K562 (cell line): Measurements from ENCODE around the gene MYLIP. TPM values are rescaled to one million over a fixed set of nuclear protein-coding genes. Genes with fewer than 3 reads are reported as not detected.
A peak's percentile ranks its signal among the peaks of the same experiment; 100 is the strongest.

ENCODE experiments used
- ETS2 ChIP-seq: IDR thresholded peaks from 2 replicates; pipeline ENCODE4 v1.6.1; 2016; ENCODE audit warnings: borderline replicate concordance, missing genetic modification characterization, mild to moderate bottlenecking, moderate library complexity, missing compliant biosample characterization; ENCODE audit not compliant: poor library complexity, severe bottlenecking
- GMEB1 ChIP-seq: fragments of 250-450 bp; sonication (Bioruptor Pico); IDR thresholded peaks from 2 replicates; pipeline ENCODE4 v1.4.0; 2020; ENCODE audit warnings: mild to moderate bottlenecking
- HDAC8 ChIP-seq: fragments of 450-650 bp; IDR thresholded peaks from 2 replicates; pipeline ENCODE4 v1.6.1; 2016; ENCODE audit warnings: mild to moderate bottlenecking, missing genetic modification characterization, moderate library complexity, missing compliant biosample characterization
- HNRNPUL1 ChIP-seq: fragments of 200-400 bp; formaldehyde crosslinking; IDR thresholded peaks from 2 replicates; pipeline ENCODE4 v1.6.1; 2017; ENCODE audit warnings: low read length
- ILF3 ChIP-seq: fragments of 450-650 bp; IDR thresholded peaks from 2 replicates; pipeline ENCODE4 v1.6.1; 2018; ENCODE audit warnings: antibody characterized with exemption, mild to moderate bottlenecking, moderate library complexity, borderline replicate concordance
- NFIX ChIP-seq: fragments of 250-450 bp; sonication (Bioruptor Pico); IDR thresholded peaks from 2 replicates; pipeline ENCODE4 v1.4.0; 2020; ENCODE audit warnings: low read depth, mild to moderate bottlenecking, moderate library complexity
- POU5F1 ChIP-seq: fragments of 150-350 bp; IDR thresholded peaks from 2 replicates; pipeline ENCODE4 v1.6.1; 2014; ENCODE audit warnings: borderline replicate concordance, low read length, low read depth, mild to moderate bottlenecking; ENCODE audit not compliant: partially characterized antibody
- PTBP1 ChIP-seq: fragments of 200-400 bp; formaldehyde crosslinking; IDR thresholded peaks from 2 replicates; pipeline ENCODE4 v1.6.1; 2017; ENCODE audit warnings: low read depth, low read length
- RBM15 ChIP-seq: fragments of 200-400 bp; formaldehyde crosslinking; IDR thresholded peaks from 2 replicates; pipeline ENCODE4 v1.6.1; 2018; ENCODE audit warnings: mild to moderate bottlenecking, low read length, moderate library complexity; ENCODE audit not compliant: insufficient read depth
- RCOR1 ChIP-seq, 2 experiments: IDR thresholded peaks; 2 replicates each; pipeline ENCODE4 v1.6.1; 2012; ENCODE audit warnings: low read depth in 2 of 2, low read length in 2 of 2, borderline replicate concordance in 1 of 2, improper control_type of control experiment in 1 of 2
- SNRNP70 ChIP-seq: fragments of 200-400 bp; formaldehyde crosslinking; optimal IDR thresholded peaks from 2 replicates; pipeline ENCODE3; 2017; ENCODE audit warnings: low read depth, low read length
- TCF3 ChIP-seq: sonication (generic); formaldehyde crosslinking; IDR thresholded peaks from 2 replicates; pipeline ENCODE4 v1.4.0; 2020; ENCODE audit warnings: mild to moderate bottlenecking, missing genetic modification reagents
- ZNF121 ChIP-seq: sonication (generic); formaldehyde crosslinking; conservative IDR thresholded peaks from 2 replicates; pipeline ENCODE4 v1.8.0; 2022; ENCODE audit warnings: missing genetic modification reagents
- ZNF140 ChIP-seq: fragments of 250-450 bp; sonication (Bioruptor Pico); IDR thresholded peaks from 2 replicates; pipeline ENCODE4 v1.8.0; 2021; ENCODE audit warnings: moderate library complexity, mild to moderate bottlenecking, inconsistent platforms
- ZNF644 ChIP-seq: fragments of 200-800 bp; sonication (Bioruptor generic); IDR thresholded peaks from 2 replicates; pipeline ENCODE4 v1.6.1; 2016; ENCODE audit warnings: low read depth, missing genetic modification characterization, missing compliant biosample characterization
- ZNF778 ChIP-seq: fragments of 450-650 bp; formaldehyde crosslinking; IDR thresholded peaks from 2 replicates; pipeline ENCODE4 v1.4.0; 2020; ENCODE audit warnings: mild to moderate bottlenecking, moderate library complexity
- polyA plus RNA-seq, 8 experiments: library from polyadenylated mRNA; depleted of rRNA in 4 of 8; stranded (reverse) in 5 of 8; unstranded in 3 of 8; fragments of >200 nt; fragmentation: Nextera tagmentation in 2 of 8; fragmentation: Illumina TruSeq in 1 of 8; extraction: Ambion mirVana in 2 of 8; extraction: Trizol in 1 of 8; gene quantifications; 2 replicates each; pipeline versions ENCODE4 v1.2.1 to v1.2.3, GENCODE V29; 2011 to 2014; ENCODE audit warnings: inconsistent platforms in 1 of 8, missing spikeins in 1 of 8
- total RNA-seq, 7 experiments: library from RNA; depleted of rRNA in 6 of 7; stranded (reverse); fragments of >200 nt in 6 of 7; fragmentation: Illumina TruSeq in 2 of 7; extraction: Trizol in 2 of 7; gene quantifications; 2 replicates each; pipeline versions ENCODE4 v1.2.1 to v1.2.3, GENCODE V29; 2011 to 2021; ENCODE audit warnings: low replicate concordance in 1 of 7
- TF ChIP-seq, protein P1 (sequence below): sonication (generic); formaldehyde crosslinking; IDR thresholded peaks from 2 replicates; pipeline ENCODE4 v1.8.0; 2022; ENCODE audit warnings: mild to moderate bottlenecking, missing genetic modification reagents
- TF ChIP-seq, protein P2 (sequence below): fragments of 450-650 bp; IDR thresholded peaks from 2 replicates; pipeline ENCODE4 v1.6.1; 2017; ENCODE audit warnings: mild to moderate bottlenecking, moderate library complexity
- TF ChIP-seq, protein P3 (sequence below): fragments of 450-650 bp; IDR thresholded peaks from 2 replicates; pipeline ENCODE4 v1.6.1; 2017; ENCODE audit warnings: antibody characterized with exemption
- TF ChIP-seq, protein P4 (sequence below): sonication (generic); formaldehyde crosslinking; IDR thresholded peaks from 2 replicates; pipeline ENCODE4 v1.8.0; 2022; ENCODE audit warnings: mild to moderate bottlenecking, missing genetic modification reagents

The MYLIP gene
- total and polyA plus RNA-seq, 9 of the 15 experiments (the other 6 are each of a cell fraction or from before 2014, with no cell fraction given): 10.8 to 43.5 (median 31.5) TPM

GRCh38 chr6:16128759-16129622, at the start of gene MYLIP (continued):
- TF ChIP-seq ZNF778 (CRISPR knock-in tag) (no peak), ILF3 (peak; percentile 75; the same call in 1 of the 2 replicates), ZNF121 (peak; percentile 28; the same call in 1 of the 2 replicates), PTBP1 (no peak), NFIX (CRISPR knock-in tag) (no peak), GMEB1 (CRISPR knock-in tag) (peak; percentile 10; the same call in 1 of the 2 replicates), HNRNPUL1 (no peak), SNRNP70 (no peak), RCOR1 (IDR thresholded peaks at IDR 0.05; ENCODE audit: borderline replicate concordance in 1 of 2, low read depth in 2 of 2, low read length in 2 of 2) (peak; percentile 13 to 87; a peak in 2 of 4 replicates), POU5F1 (no peak), RBM15 (peak; percentile 91; the same call in 1 of the 2 replicates), TCF3 (CRISPR knock-in tag) (peak; percentile 62), ZNF140 (CRISPR knock-in tag) (no peak), ZNF644 (tag) (no peak), ETS2 (tag) (peak; percentile 50), HDAC8 (tag) (no peak)
- TF ChIP-seq, protein P1, sequence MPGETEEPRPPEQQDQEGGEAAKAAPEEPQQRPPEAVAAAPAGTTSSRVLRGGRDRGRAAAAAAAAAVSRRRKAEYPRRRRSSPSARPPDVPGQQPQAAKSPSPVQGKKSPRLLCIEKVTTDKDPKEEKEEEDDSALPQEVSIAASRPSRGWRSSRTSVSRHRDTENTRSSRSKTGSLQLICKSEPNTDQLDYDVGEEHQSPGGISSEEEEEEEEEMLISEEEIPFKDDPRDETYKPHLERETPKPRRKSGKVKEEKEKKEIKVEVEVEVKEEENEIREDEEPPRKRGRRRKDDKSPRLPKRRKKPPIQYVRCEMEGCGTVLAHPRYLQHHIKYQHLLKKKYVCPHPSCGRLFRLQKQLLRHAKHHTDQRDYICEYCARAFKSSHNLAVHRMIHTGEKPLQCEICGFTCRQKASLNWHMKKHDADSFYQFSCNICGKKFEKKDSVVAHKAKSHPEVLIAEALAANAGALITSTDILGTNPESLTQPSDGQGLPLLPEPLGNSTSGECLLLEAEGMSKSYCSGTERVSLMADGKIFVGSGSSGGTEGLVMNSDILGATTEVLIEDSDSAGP (CRISPR knock-in tag): no peak
- TF ChIP-seq, protein P2, sequence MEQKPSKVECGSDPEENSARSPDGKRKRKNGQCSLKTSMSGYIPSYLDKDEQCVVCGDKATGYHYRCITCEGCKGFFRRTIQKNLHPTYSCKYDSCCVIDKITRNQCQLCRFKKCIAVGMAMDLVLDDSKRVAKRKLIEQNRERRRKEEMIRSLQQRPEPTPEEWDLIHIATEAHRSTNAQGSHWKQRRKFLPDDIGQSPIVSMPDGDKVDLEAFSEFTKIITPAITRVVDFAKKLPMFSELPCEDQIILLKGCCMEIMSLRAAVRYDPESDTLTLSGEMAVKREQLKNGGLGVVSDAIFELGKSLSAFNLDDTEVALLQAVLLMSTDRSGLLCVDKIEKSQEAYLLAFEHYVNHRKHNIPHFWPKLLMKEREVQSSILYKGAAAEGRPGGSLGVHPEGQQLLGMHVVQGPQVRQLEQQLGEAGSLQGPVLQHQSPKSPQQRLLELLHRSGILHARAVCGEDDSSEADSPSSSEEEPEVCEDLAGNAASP: no peak
- TF ChIP-seq, protein P3, sequence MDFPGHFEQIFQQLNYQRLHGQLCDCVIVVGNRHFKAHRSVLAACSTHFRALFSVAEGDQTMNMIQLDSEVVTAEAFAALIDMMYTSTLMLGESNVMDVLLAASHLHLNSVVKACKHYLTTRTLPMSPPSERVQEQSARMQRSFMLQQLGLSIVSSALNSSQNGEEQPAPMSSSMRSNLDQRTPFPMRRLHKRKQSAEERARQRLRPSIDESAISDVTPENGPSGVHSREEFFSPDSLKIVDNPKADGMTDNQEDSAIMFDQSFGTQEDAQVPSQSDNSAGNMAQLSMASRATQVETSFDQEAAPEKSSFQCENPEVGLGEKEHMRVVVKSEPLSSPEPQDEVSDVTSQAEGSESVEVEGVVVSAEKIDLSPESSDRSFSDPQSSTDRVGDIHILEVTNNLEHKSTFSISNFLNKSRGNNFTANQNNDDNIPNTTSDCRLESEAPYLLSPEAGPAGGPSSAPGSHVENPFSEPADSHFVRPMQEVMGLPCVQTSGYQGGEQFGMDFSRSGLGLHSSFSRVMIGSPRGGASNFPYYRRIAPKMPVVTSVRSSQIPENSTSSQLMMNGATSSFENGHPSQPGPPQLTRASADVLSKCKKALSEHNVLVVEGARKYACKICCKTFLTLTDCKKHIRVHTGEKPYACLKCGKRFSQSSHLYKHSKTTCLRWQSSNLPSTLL: no peak
- TF ChIP-seq, protein P4, sequence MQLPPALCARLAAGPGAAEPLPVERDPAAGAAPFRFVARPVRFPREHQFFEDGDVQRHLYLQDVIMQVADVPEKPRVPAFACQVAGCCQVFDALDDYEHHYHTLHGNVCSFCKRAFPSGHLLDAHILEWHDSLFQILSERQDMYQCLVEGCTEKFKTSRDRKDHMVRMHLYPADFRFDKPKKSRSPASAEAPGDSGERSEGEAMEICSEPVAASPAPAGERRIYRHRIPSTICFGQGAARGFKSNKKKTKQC (CRISPR knock-in tag): peak; percentile 96
